Coronary artery (tissue), 2 donors: Measurements from ENCODE around the gene FAM13A.
"Not testable (repeated sequence)": the region's sequence is repeated elsewhere in the genome, so short reads cannot be mapped to it uniquely, and the experiment has no call there.

Source experiments
- DNase-seq: peaks from one replicate; pipeline ENCODE4 v3.0.0-alpha.2; 2017; ENCODE audit warnings: low spot score
- H3K27ac ChIP-seq, 2 donors: fragments of 200-600 bp; sonication (generic); one replicate each; pipeline ENCODE4 v1.5.1; 2016 to 2019
- H3K4me3 ChIP-seq: fragments of 200-600 bp; sonication (generic); 2 replicates; pipeline ENCODE4 v1.5.1; 2016; ENCODE audit warnings: mild to moderate bottlenecking, moderate library complexity
- CTCF ChIP-seq: fragments of 200-600 bp; sonication (generic); IDR thresholded peaks from one replicate; pipeline ENCODE4 v1.5.1; 2019; ENCODE audit warnings: antibody characterized with exemption

FAM13A gene

GRCh38 chr4:89008166-89008565 is 48.8 kb downstream of the FAM13A start:
- TF ChIP-seq CTCF: no peak

GRCh38 chr4:89007338-89007939 is 49.5 kb downstream of the FAM13A start:
- no peak for TF ChIP-seq CTCF
- no peak for DNase-seq
- no peak overlapping the region for H3K4me3 ChIP-seq
- H3K27ac ChIP-seq: no peak overlapping the region

More at GRCh38 chr4:89008166-89008565, 48.8 kb downstream of the FAM13A start:
- Histone ChIP-seq H3K27ac (no peak overlapping the region), H3K4me3 (no peak overlapping the region)
- DNase-seq: no peak

- no peak for DNase-seq
- no peak for TF ChIP-seq CTCF
- Histone ChIP-seq H3K4me3 (no peak overlapping the region), H3K27ac (no peak overlapping the region)
These were observed 50.7 kb downstream of the FAM13A start for GRCh38 chr4:89006307-89006706.

- not testable (repeated sequence) for H3K4me3 ChIP-seq, H3K27ac ChIP-seq
These were observed 51.9 kb downstream of the FAM13A start for GRCh38 chr4:89005066-89005465.

GRCh38 chr4:89001647-89002445 is 55.1 kb downstream of the FAM13A start:
- H3K27ac ChIP-seq: no peak overlapping the region
- TF ChIP-seq CTCF: no peak
- no peak for DNase-seq
- no peak overlapping the region for H3K4me3 ChIP-seq

More at GRCh38 chr4:89005066-89005465, 51.9 kb downstream of the FAM13A start:
- DNase-seq: not testable (repeated sequence)

GRCh38 chr4:89000844-89001360 is 56.1 kb downstream of the FAM13A start:
- TF ChIP-seq CTCF: no peak
- Histone ChIP-seq H3K4me3 (no peak overlapping the region), H3K27ac (no peak overlapping the region)
- no peak for DNase-seq

GRCh38 chr4:89000382-89000781 is 56.6 kb downstream of the FAM13A start:
- Histone ChIP-seq H3K27ac (no peak overlapping the region), H3K4me3 (no peak overlapping the region)
- TF ChIP-seq CTCF: no peak
- DNase-seq: no peak
